Esophagus muscularis mucosa (tissue), 4 donors: Measurements from ENCODE around the gene PLG. TPM values are rescaled to one million over a fixed set of nuclear protein-coding genes. Genes with fewer than 3 reads are reported as not detected.
"Not testable (repeated sequence)": the region's sequence is repeated elsewhere in the genome, so short reads cannot be mapped to it uniquely, and the experiment has no call there.

Experiments
- DNase-seq: peaks from one replicate; pipeline ENCODE4 v3.0.0-alpha.2; 2017; ENCODE audit errors: extremely low spot score
- H3K27ac ChIP-seq, 4 donors: fragments of 200-600 bp; sonication (generic); replicated peaks in 1 of 4; 1 replicate in 3 of 4; 2 replicates in 1 of 4; pipeline ENCODE4 v1.5.1; 2016 to 2019; ENCODE audit warnings: mild to moderate bottlenecking in 1 of 4
- H3K27me3 ChIP-seq, 4 donors: fragments of 200-600 bp; sonication (generic); one replicate each; pipeline versions ENCODE4 v1.5.1 to v1.6.0; 2016 to 2019
- H3K36me3 ChIP-seq, 4 donors: fragments of 200-600 bp; sonication (generic); one replicate each; pipeline ENCODE4 v1.5.1; 2016 to 2019
- H3K4me1 ChIP-seq, 4 donors: fragments of 200-600 bp; sonication (generic); one replicate each; pipeline ENCODE4 v1.5.1; 2016 to 2019
- H3K4me3 ChIP-seq, 4 donors: fragments of 200-600 bp; sonication (generic); 1 replicate in 2 of 4; 2 replicates in 2 of 4; pipeline ENCODE4 v1.5.1; 2016 to 2019; ENCODE audit warnings: mild to moderate bottlenecking in 4 of 4, moderate library complexity in 1 of 4
- H3K9me3 ChIP-seq, 4 donors: fragments of 200-600 bp; sonication (generic); 1 replicate in 3 of 4; 2 replicates in 1 of 4; pipeline ENCODE4 v1.5.1; 2016 to 2019
- CTCF ChIP-seq, 3 experiments: fragments of 200-600 bp in 2 of 3; fragments of 450-650 bp in 1 of 3; sonication (generic) in 2 of 3; IDR thresholded peaks; one replicate each; pipeline ENCODE4 v1.5.1; 2017 to 2019; ENCODE audit warnings: antibody characterized with exemption in 3 of 3, mild to moderate bottlenecking in 2 of 3, moderate library complexity in 1 of 3
- EP300 ChIP-seq: sonication (generic); formaldehyde crosslinking; IDR thresholded peaks from one replicate; pipeline ENCODE4 v1.6.1; 2017; ENCODE audit warnings: antibody characterized with exemption
- POLR2A ChIP-seq: fragments of 450-650 bp; IDR thresholded peaks from one replicate; pipeline ENCODE4 v1.6.1; 2017; ENCODE audit warnings: antibody characterized with exemption, moderate library complexity, mild to moderate bottlenecking, low read depth
- POLR2AphosphoS5 ChIP-seq, 2 donors: sonication (generic); formaldehyde crosslinking; IDR thresholded peaks; one replicate each; pipeline ENCODE4 v1.6.1; 2017; ENCODE audit warnings: antibody characterized with exemption in 2 of 2
- WGBS: methylation state at CpG from one replicate; pipeline ENCODE4 v1.1.5; 2018; 5-methylcytosine and 5-hydroxymethylcytosine counted together
- intact Hi-C: fragments of 100-400 bp; cut with DNase I; formaldehyde crosslinking; loops from one replicate; pipeline ENCODE4 v1.15.1; 2023
- total RNA-seq, 4 donors: library from RNA; depleted of rRNA; stranded (reverse); fragments of >200 nt; gene quantifications; one replicate each; pipeline versions ENCODE4 v1.1.0 to v1.2.1, GENCODE V29; 2016

Gene PLG
- total RNA-seq, 4 donors from 2014 or later, result not detected

- WGBS, result 72% methylated on average over 3 of the region's 3 CpGs
- H3K9me3 ChIP-seq, result no peaks in the 10 kb centered on the region
- no peaks in the 10 kb centered on the region for H3K36me3 ChIP-seq
- H3K27ac ChIP-seq, result no peak overlapping the region
- no peak for DNase-seq
- no peak overlapping the region for H3K4me3 ChIP-seq
- intact Hi-C loops, result loop anchor here (10.0 kb wide), 1 partner anchor 639 kb away; no protein-coding TSS in a partner anchor
- H3K4me1 ChIP-seq, result no peaks in the 10 kb centered on the region
- TF ChIP-seq EP300 (no peak), POLR2AphosphoS5 (IDR thresholded peaks at IDR 0.05) (no peak), POLR2A (no peak), CTCF (IDR thresholded peaks at IDR 0.05) (no peak)
- H3K27me3 ChIP-seq, result peaks cover 0 to 6% (median 0%) of the 10 kb centered on the region in 4 donors
Measured at GRCh38 chr6:160735523-160735922, 33.5 kb downstream of the PLG start.

- WGBS, result 89% methylated on average over 5 of the region's 5 CpGs
- no peaks in the 10 kb centered on the region for H3K36me3 ChIP-seq
- H3K4me3 ChIP-seq, result no peak overlapping the region
- no peaks in the 10 kb centered on the region for H3K9me3 ChIP-seq
- DNase-seq, result no peak
- no peaks in the 10 kb centered on the region for H3K27me3 ChIP-seq
- H3K27ac ChIP-seq, result no peak overlapping the region
- TF ChIP-seq POLR2A (no peak), EP300 (no peak), CTCF (IDR thresholded peaks at IDR 0.05) (no peak), POLR2AphosphoS5 (IDR thresholded peaks at IDR 0.05) (no peak)
- intact Hi-C loops, result loop anchor here (10.0 kb wide), 1 partner anchor 637 kb away; no protein-coding TSS in a partner anchor
- H3K4me1 ChIP-seq, result no peaks in the 10 kb centered on the region
Measured at GRCh38 chr6:160737934-160738333, 35.9 kb downstream of the PLG start.

- Histone ChIP-seq H3K27ac (no peak overlapping the region), H3K4me1 (no peaks in the 10 kb centered on the region), H3K9me3 (no peaks in the 10 kb centered on the region), H3K27me3 (no peaks in the 10 kb centered on the region), H3K36me3 (no peaks in the 10 kb centered on the region), H3K4me3 (no peak overlapping the region)
- WGBS, result 94% methylated on average over 3 of the region's 6 CpGs
- intact Hi-C loops, result loop anchor here (10.0 kb wide), 1 partner anchor 635 kb away; no protein-coding TSS in a partner anchor
- TF ChIP-seq POLR2AphosphoS5 (IDR thresholded peaks at IDR 0.05) (no peak), POLR2A (no peak), EP300 (no peak), CTCF (IDR thresholded peaks at IDR 0.05) (no peak)
- no peak for DNase-seq
Measured at GRCh38 chr6:160739955-160740354, 37.9 kb downstream of the PLG start.

GRCh38 chr6:160741012-160741411, 39.0 kb downstream of the PLG start:
- WGBS, result 88% methylated on average over 7 of the region's 7 CpGs
- H3K4me3 ChIP-seq, H3K27me3 ChIP-seq, H3K27ac ChIP-seq, H3K36me3 ChIP-seq, H3K4me1 ChIP-seq, H3K9me3 ChIP-seq, DNase-seq, intact Hi-C loops: not testable (repeated sequence)

- no peak for DNase-seq
- no peak overlapping the region for H3K4me3 ChIP-seq
- no peaks in the 10 kb centered on the region for H3K36me3 ChIP-seq
- no peaks in the 10 kb centered on the region for H3K4me1 ChIP-seq
- TF ChIP-seq POLR2AphosphoS5 (IDR thresholded peaks at IDR 0.05) (no peak), EP300 (no peak), CTCF (IDR thresholded peaks at IDR 0.05) (no peak), POLR2A (no peak)
- H3K9me3 ChIP-seq, result peaks cover 0 to 4% (median 0%) of the 10 kb centered on the region in 4 donors
- no peaks in the 10 kb centered on the region for H3K27me3 ChIP-seq
- 73% methylated on average over 2 of the region's 2 CpGs for WGBS
- intact Hi-C loops, result no loop called here
- no peak overlapping the region for H3K27ac ChIP-seq
Measured at GRCh38 chr6:160742090-160742489, 40.0 kb downstream of the PLG start.
